Amniotic stem cell (primary cell): ENCODE results near the gene FAM83D.
"Not testable (repeated sequence)": the region's sequence is repeated elsewhere in the genome, so short reads cannot be mapped to it uniquely, and the experiment has no call there.

Source experiments
- DNase-seq: peaks from one replicate; lab custom pipeline; 2025; lab: John Stamatoyannopoulos, UW

Gene FAM83D

DNA sequence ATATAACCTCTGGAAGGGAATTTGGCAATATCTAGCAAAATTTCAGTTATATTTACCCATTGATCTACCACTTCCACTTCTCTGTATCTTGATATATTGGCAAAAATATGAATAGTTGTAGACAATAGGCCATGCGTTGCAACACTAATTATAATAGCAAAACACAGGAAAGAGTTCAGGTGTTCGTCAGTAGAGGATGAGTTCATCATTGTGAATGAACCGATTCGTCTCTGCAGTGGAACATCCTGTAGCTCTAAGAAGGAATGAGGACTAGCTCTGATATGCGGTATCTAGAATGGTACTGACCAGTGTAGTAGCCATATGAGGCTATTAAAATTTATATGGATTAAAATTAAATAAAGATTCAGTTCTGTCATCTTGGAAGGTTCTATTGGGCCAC, 8.3 kb downstream of the FAM83D start:
- DNase-seq, result no peak

DNA sequence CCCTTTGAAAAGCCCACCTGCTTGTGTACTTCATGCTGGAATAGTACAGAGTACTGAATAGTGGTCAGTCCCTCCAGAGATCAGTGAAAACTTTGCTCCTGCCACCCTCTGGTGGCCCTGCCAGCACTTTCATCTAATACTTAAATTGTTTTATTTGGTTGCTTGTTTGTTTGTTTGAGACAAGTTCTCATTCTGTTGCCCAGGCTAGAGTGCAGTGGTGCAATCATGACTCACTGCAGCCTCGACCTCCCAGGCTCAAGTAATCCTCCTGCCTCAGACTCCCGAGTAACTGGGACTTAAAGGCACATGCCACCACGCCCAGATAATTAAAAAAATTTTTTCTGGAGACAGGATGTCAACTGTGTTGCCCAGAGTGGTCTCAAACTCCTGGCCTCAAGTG, 9.1 kb downstream of the FAM83D start:
- no peak for DNase-seq

DNA sequence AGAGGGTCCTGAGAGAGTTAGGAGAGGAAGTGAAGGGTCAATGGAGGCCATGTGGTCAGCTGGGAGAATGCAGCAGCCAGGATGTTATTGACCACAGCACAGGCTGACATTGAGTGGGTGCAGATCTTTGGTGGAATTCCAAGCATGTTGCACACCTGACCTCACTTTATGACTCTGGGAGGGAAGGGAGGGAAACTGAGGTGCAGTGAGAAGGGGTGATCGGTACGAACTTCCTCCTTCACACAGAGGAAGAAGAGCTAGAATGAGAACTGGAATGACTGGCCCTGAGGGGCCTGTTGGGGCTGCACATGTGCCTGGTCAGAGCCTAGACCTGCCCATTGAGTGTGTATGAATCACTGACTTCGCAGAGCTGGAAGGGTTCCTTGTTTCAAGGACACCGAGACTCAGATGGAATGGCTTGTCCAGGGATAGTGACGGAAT, 9.8 kb downstream of the FAM83D start:
- DNase-seq, result no peak

DNA sequence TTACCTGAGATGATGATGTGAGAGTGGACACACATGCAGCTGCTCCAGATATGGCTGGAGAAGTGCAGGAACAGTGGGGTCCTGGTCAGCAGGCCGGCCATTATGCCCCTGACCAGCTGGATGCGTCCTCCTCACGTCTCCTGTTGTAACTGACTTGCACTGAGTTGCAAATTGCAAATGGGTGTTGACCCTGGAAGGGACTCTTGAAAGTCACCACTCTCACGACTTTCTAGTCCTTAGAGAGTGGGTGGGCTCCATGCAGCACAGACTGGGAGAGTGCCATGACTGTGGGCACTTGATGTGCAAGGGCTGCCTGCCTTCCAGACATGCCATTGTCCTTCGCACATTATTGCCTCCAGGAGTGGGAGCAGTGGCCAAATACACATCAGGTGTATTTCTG, 10.8 kb downstream of the FAM83D start:
- no peak for DNase-seq

DNA sequence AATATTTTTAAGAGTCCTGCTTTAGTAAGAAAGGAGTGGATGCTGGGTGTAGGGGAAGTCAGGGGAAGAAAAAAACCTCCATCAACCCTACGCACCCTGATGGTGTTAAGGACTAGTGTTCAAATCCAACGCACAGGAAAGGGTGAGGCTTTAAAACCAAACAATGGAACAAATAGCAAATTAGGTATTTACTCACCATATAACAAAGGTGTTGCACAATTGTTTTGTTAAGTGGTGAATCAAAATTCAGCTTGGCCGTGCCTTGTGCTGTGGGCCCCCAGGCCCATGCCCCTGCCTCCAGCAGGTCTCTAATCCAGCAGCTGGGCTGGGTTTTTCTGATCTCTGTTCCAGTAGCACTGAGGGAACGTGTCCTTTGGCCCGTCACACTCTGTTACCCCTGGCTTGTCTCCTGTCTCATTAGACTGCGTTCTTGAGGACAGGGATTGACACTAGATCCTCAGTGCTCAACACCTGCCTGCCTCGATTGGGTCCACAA, 11.8 kb downstream of the FAM83D start:
- DNase-seq, result no peak

DNA sequence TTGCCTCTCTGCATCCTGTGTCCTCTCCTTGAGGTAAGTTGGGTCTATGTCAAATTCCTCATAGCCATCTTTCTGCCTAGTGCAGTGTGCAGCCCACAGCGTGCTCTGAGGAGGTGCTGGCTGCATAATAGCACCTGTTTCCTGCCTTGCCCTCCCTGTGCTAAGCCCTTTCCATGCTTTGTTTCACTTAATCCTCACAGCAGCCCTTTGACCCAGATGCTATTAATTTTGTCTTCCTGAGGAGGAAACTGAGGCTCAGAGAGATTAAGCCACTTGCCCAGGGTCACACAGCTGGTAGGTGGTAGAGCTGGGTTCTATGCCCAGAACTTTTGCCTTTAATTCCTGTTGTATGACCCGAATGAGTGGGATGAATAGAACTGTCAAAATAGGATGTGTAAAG, 13.5 kb downstream of the FAM83D start:
- no peak for DNase-seq

DNA sequence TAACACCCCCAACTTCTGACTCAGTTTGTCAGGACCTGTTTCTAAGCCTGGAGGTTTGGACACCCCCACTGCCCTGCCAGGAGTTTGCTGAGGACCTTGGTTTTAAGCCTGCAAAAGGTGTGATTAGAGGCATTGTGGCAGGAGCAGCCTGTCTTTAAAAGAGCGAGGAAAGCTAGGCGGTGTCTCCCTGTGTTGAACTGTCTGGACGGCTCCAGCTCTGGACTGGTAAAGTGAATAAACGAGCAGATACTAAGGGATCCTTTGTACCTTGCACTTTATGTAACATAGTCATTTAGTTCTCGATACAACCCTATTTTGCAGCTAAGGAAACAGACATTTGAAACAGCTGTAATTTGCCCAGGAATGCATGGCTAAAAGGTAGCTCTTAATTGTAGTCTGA, 14.4 kb downstream of the FAM83D start:
- DNase-seq, result no peak

DNA sequence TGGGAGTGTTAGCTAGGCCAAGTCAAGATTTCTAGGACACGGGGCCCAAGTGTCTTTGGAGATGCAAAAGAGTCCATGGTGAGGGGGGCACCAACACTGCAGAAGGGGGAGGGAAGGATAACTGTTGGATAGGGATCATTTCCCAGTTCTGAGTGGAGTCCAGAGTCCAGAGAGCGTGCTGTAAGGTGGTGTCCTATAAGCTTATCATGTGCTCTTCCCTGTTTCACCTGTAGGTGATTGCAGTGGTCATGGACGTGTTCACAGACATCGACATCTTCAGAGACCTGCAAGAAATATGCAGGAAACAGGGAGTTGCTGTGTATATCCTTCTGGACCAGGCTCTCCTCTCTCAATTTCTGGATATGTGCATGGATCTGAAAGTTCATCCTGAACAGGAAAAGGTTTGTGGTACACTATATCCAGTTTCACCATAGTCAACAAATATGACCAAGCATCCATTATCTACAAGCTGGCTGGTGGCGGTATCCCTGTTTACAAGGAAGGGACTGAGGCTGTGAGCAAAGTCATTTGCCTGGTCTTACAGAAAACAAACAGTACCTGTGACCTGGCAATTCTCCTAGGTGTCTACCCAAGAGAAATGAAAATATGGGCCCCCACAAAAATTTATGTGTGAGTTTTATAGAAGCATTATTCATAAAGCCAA, 15.6 kb downstream of the FAM83D start:
- no peak for DNase-seq

DNA sequence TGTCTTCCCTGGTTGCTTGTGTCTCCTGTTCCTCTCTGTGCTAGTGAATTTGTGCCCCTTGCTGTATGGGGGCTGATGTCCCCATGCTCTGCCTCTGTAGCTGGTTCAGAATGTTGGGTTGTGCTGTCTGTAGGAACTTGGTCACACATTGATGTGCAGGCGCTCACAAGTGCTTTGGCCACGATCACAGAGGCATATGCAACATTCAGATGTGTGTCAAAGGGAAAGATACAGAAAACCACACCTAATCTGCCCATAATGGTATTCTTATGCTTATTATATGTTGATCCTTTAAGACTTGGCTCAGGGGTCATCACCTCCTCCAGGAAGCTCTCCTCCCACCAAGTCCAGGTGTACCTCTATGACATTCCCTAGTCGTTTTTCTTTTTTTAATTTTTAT, 18.8 kb downstream of the FAM83D start:
- no peak for DNase-seq

DNA sequence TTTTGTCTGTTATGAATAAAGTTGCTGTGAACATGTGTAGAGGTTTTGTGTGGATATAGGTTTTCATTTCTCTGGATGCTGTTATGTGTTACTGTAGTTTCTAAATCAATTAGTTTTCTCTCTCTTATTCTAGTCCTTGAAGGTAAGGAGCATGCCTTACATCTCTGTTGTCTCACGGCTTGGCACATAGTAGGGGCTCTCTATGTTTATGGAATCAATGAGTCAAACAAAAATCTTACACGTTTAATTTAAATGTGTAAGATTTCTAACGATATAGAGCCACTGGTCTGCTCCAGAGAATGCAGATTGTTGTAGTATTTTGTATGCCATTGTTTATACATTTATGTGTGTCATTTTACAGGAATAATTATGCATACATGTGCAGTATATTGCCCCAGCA, 20.6 kb downstream of the FAM83D start:
- DNase-seq, result no peak

DNA sequence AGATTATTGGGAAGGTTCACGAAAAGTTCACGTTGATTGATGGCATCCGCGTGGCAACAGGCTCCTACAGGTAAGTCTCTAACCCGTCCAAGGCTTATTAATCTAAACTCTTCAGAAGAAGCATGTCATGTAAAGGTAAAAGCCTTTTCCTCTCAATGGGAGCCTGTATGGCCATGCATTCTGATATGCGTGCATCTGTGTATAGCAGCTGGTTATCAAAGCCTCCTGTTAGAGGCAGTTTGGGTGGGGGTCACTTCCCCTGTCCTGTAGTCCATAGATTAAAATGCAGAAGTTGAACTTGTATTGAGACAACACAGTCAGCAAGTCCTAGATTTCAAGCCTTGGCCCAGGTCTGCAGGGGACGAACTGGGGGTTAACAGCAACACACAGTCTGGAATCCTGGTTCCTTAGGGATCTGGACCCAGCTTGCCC, 21.7 kb downstream of the FAM83D start:
- DNase-seq, result no peak

DNA sequence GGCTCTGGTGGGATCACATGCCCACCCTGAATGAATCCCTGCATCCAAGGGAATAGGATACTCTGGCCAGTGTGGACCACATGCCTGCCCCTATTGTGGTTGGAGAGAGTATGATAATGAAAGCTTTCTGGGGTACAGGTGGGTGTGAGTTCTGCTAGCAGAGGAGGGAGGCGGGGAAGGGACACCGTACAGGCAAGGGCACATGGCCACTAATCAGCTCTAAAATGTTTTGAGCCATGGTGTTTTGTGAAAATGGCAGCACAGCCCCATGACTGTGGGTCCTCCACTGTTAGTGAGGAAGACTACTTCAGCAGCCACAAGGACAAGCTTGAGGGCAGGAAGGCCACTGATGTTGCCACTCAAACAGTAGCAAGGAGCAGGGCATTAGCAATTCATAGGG, 24.0 kb downstream of the FAM83D start:
- DNase-seq, result no peak

DNA sequence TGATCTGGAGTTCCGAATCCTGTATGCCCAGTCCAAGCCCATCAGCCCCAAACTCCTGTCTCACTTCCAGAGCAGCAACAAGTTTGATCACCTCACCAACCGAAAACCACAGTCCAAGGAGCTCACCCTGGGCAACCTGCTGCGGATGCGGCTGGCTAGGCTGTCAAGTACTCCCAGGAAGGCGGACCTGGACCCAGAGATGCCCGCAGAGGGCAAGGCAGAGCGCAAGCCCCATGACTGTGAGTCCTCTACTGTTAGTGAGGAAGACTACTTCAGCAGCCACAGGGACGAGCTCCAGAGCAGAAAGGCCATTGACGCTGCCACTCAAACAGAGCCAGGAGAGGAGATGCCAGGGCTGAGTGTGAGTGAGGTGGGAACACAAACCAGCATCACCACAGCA, 25.4 kb downstream of the FAM83D start:
- DNase-seq, result no peak

DNA sequence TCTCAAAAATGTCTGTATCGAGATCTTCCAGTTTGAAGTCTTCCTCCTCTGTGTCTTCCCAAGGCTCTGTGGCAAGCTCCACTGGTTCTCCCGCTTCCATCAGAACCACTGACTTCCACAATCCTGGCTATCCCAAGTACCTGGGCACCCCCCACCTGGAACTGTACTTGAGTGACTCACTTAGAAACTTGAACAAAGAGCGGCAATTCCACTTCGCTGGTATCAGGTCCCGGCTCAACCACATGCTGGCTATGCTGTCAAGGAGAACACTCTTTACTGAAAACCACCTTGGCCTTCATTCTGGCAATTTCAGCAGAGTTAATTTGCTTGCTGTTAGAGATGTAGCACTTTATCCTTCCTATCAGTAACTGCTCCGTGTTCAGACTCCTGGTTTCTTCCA, 25.9 kb downstream of the FAM83D start:
- DNase-seq, result no peak

DNA sequence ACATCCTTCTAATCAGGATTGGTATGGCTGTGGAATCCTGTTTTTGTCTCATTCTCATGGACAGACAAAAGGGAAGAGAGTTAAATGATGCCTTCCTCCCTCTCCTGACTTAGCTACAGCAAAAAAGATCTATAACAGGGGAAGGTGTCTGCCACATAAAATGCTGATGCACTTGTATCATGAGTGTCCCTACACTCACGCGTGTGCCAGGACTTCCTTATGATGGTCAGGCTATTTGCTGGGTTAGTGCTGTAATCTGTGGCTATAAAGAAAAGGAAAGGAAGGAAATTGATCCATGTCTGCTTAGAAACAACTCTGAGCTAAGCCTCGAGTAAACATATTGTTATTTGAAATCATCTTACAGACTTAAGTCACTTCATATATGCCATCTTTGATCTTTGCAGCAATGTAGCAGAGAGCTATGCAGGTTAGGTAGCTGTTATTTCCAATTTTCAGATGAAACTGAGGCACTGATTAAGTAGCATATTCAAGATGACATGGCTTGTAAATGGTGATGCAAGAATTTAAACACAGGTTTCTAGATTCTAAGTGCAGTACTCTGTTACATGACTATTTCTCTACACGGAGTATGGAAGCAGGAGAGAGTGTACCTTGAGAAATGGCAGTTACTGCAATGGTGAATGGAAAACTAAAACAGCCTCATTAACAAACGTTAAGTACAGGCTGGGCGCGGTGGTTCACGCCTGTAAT, 27.6 kb downstream of the FAM83D start:
- DNase-seq, result no peak

DNA sequence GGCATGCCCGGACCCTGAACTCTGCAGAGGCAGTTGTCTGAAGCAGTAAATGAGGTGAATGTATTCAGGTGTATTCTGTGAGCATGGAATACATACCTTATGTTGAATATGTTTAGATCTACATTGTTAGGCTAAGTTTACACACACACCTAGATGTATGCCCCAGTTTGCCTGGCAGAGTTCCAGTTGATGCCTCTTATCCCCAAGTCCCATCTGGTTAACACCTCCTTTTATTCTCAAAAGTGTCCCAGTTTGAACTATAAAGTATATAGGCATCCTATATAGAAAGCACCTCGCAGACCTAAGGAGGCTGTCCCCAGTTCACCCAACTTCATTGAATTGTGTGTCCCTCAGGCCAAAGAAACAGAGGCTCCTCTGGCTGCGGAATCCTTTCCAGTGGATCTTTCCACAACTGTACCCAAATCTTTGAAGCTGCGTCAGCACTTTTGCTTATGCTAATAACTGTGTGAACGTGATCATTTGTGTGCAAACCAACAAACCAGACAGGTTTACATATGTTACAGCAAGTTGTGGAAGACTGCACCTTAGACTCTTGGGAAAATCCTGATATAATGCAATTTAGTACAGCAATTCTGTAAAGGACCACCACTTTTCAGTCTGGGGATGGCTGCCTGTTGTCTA, 31.1 kb downstream of the FAM83D start:
- no peak for DNase-seq

DNA sequence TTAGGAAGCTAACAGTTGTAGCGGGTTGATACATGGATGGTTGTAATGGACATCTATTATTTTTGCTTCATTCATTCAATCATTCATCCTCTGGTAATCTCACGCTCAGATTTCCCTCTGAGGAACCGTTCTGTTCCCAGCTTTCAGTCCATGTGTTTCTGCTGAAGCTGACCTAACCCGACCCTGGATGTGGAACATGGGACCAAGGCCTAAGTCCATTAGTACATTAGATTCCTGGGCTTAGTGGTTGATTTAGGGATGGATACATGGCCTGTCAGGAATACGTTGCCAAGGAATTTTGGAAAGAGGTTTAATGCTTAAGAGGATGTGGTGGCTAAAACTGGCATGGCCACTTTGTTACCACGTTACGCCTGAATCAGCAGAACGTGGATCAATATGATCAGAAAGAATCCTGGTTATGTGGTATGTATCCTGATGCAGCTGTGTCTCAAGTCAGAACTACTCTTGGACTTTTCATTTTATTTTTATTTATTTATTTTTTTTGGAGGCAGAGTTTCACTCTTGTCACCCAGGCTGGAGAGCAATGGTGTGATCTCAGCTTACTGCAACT, 31.8 kb downstream of the FAM83D start:
- no peak for DNase-seq

DNA sequence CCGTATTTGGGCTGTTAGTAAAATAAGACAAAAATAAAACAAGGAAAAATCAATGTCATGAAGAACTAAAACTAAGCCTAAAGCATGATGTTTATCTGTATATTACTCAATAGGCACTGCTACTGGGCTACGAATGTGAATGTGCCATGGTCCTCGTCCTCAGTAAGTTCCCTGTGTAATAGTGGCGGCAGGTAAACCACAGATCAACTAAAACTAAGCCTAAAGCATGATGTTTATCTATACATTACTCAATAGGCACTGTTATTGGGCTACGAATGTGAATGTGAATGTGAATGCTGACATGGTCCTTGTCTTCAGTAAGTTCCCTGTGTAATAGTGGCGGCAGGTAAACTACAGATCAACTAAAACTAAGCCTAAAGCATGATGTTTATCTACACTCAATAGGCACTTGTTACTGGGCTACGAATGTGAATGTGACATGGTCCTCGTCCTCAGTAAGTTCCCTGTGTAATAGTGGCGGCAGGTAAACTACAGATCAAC, 34.0 kb downstream of the FAM83D start:
- DNase-seq, result not testable (repeated sequence)

DNA sequence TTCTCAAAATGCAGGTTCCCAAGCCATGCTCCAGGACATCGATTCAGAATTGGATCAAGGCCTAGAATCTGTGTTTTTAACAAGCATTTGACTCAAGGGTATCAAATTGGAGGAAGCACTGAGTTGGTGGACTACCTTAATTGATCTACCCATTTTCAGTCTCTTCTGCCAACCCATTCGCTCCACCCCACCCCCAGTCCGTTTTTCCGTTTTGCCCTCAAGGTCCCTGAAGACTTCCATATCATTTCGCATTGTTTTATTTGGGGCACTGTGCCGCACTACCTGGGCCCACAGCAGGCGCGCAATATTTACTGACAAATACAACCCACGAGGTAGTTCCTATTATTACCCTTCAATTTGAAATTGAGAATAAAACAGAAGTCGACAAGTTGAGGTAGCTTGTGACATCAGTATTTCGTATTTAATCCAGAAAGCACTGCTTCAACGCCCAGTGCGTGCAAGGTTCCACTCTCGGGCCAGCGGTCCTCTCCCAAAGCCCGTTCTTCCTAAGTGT, 35.4 kb downstream of the FAM83D start:
- DNase-seq, result no peak

DNA sequence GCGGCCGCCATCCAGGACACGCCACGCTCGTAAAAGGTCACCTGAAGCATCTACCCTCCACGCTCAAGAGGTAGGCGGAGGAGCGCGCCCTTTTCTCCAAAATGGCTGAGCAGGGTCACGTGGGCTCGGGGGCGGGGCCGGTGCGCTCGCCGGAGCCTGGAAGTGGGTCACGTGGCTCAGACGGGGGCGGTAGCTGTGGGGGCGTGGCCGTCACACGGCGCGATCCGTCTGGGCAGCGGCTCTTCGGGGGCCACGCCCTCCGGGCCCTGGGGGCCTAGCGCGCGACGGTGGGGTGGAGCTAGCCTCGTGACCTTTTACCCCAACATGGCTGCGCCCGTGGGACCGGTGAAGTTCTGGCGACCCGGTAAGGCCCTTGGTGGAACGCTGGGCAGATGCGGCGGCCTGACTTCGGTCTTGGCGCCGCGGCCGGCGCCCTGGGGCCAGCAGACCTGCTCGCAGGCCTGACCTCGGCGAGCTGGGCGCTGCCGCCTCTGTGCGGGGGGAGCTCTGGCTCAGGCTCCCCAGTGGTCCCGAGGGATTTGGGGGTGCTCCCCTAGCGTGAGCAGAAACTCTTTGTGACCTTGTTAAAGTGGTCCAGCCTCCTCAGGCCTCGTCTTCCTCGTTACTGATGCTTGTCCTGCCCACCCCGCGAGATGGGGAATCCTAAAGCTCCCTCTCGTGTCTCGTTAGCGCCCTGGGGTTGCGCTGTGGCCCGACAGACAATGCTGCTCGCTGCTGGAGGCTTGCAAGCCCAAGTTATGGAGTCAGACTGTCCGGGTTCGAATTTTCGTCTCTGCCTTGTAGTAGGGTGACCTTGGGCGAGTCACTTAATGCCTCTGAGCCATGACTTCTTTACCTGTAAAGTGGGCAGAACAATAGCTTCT, 36.1 kb downstream of the FAM83D start, which contains the start of gene DHX35:
DHX35 (plus strand) TSS at position 301 of the 884 bp plus-strand sequence; CDS start at position 325, 24 bp downstream.
- peak; percentile 90 for DNase-seq

DNA sequence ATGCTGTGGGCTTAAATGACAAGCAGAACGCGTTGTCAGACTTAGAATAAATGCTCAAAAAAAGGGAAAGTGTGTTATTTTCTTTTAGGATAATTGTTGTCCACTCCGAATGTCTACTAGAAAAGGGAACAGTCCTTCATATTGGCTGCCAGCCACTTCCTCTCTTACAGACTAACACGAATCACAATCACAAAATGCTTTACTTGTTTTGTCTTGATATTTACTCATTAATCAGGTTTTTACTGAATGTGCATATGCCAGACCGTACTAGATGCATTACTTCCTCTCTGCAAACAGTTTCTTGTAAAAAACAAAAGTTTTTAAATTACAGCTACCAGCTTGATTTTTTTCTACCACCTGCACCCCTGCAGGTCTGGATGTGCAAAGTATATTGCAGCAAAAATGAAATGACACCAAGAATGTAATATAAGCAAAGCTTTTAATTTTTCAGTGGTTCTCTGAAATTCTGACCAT, 36.7 kb downstream of the FAM83D start:
- no peak for DNase-seq
